Ishikawa (cell line): Measurements from ENCODE around the gene LRRK2.

ENCODE experiments used
- CEBPB ChIP-seq: IDR thresholded peaks from 2 replicates; pipeline ENCODE4 v1.6.1; 2012
- CREB1 ChIP-seq: IDR thresholded peaks from 2 replicates; pipeline ENCODE4 v1.6.1; 2012; ENCODE audit warnings: low read depth
- EGR1 ChIP-seq: IDR thresholded peaks from 2 replicates; pipeline ENCODE4 v1.6.1; 2012
- EP300 ChIP-seq: IDR thresholded peaks from 2 replicates; pipeline ENCODE4 v1.6.1; 2012; ENCODE audit warnings: borderline replicate concordance
- FOXM1 ChIP-seq: IDR thresholded peaks from 2 replicates; pipeline ENCODE4 v1.6.1; 2012; ENCODE audit warnings: low read depth, borderline replicate concordance
- MAX ChIP-seq: IDR thresholded peaks from 2 replicates; pipeline ENCODE4 v1.6.1; 2012
- NFIC ChIP-seq: IDR thresholded peaks from 2 replicates; pipeline ENCODE4 v1.6.1; 2012
- RAD21 ChIP-seq: IDR thresholded peaks from 2 replicates; pipeline ENCODE4 v1.6.1; 2012; ENCODE audit warnings: low read depth
- REST ChIP-seq: IDR thresholded peaks from 2 replicates; pipeline ENCODE4 v1.6.1; 2012; ENCODE audit warnings: low read depth, mild to moderate bottlenecking
- TAF1 ChIP-seq: IDR thresholded peaks from 2 replicates; pipeline ENCODE4 v1.6.1; 2012; ENCODE audit warnings: low read depth, mild to moderate bottlenecking
- TCF12 ChIP-seq: IDR thresholded peaks from 2 replicates; pipeline ENCODE4 v1.6.1; 2012; ENCODE audit warnings: low read depth
- TEAD4 ChIP-seq: IDR thresholded peaks from 2 replicates; pipeline ENCODE4 v1.6.1; 2012
- USF1 ChIP-seq: IDR thresholded peaks from 2 replicates; pipeline ENCODE4 v1.6.1; 2012
- YY1 ChIP-seq: IDR thresholded peaks from 2 replicates; pipeline ENCODE4 v1.6.1; 2012; ENCODE audit warnings: low read depth
- ZBTB7A ChIP-seq: IDR thresholded peaks from 2 replicates; pipeline ENCODE4 v1.6.1; 2012; ENCODE audit warnings: low read depth

Gene LRRK2

GRCh38 chr12:40188558-40189320 is 36.1 kb upstream of the LRRK2 start:
- TF ChIP-seq CEBPB = no peak
- TF ChIP-seq USF1 = no peak
- no peak for TF ChIP-seq REST
- no peak for TF ChIP-seq EGR1
- no peak for TF ChIP-seq MAX
- TF ChIP-seq EP300 = no peak
- no peak for TF ChIP-seq ZBTB7A
- no peak for TF ChIP-seq TCF12

GRCh38 chr12:40192704-40193255 is 32.0 kb upstream of the LRRK2 start:
- TF ChIP-seq TAF1 = no peak
- TF ChIP-seq FOXM1 = no peak
- TF ChIP-seq REST = no peak
- TF ChIP-seq CEBPB = no peak
- TF ChIP-seq EP300 = no peak

GRCh38 chr12:40194846-40195245 is 30.0 kb upstream of the LRRK2 start:
- TF ChIP-seq CEBPB = no peak
- TF ChIP-seq ZBTB7A = no peak
- no peak for TF ChIP-seq CREB1
- TF ChIP-seq EP300 = no peak
- no peak for TF ChIP-seq TCF12
- no peak for TF ChIP-seq FOXM1
- no peak for TF ChIP-seq EGR1
- TF ChIP-seq YY1 = no peak
- no peak for TF ChIP-seq MAX
- no peak for TF ChIP-seq RAD21
- TF ChIP-seq USF1 = no peak
- no peak for TF ChIP-seq REST
- no peak for TF ChIP-seq TEAD4
- TF ChIP-seq NFIC = no peak
- no peak for TF ChIP-seq TAF1

- TF ChIP-seq ZBTB7A (no peak), REST (no peak), USF1 (no peak), NFIC (no peak), EP300 (no peak)
Observed at GRCh38 chr12:40197590-40197989, 27.2 kb upstream of the LRRK2 start.
